WTC11 (cell line): ENCODE measurements around the gene CAND2. TPM values are rescaled to one million over a fixed set of nuclear protein-coding genes. Genes with fewer than 3 reads are reported as not detected.
"Not testable (repeated sequence)": the region's sequence is repeated elsewhere in the genome, so short reads cannot be mapped to it uniquely, and the experiment has no call there.

Experiments used
- ATAC-seq: fragments of 200-7000 bp; cut with Tn5 transposase; 2 replicates; pipeline ENCODE4 v1.10.0; 2021; ENCODE audit warnings: mild to moderate bottlenecking, moderate library complexity
- CTCF ChIA-PET: fragments of 300-600 bp; sonication (Branson Sonifier 250); formaldehyde crosslinking; loops from one replicate; lab custom pipeline; 2021; ENCODE audit warnings: antibody characterized with exemption; lab: Charles Lee
- POLR2A ChIA-PET: fragments of 350-600 bp; sonication (Branson Sonifier 250); formaldehyde crosslinking; loops from one replicate; lab custom pipeline; 2021; ENCODE audit warnings: antibody characterized with exemption; lab: Charles Lee
- DNase-seq: peaks from one replicate; pipeline ENCODE4 v3.0.0; 2021; ENCODE audit warnings: low spot score
- H3K27ac Mint-ChIP-seq: 2 replicates; pipeline ENCODE4 v1.8.0; 2021; ENCODE audit warnings: mixed read lengths
- H3K27me3 Mint-ChIP-seq: 2 replicates; pipeline ENCODE4 v1.8.0; 2021; ENCODE audit warnings: low read depth, mild to moderate bottlenecking, moderate library complexity, mixed read lengths
- H3K36me3 Mint-ChIP-seq: 2 replicates; pipeline ENCODE4 v1.8.0; 2021; ENCODE audit warnings: mixed read lengths
- H3K4me1 Mint-ChIP-seq: 2 replicates; pipeline ENCODE4 v1.8.0; 2022; ENCODE audit warnings: mixed read lengths
- H3K4me3 Mint-ChIP-seq: 2 replicates; pipeline ENCODE4 v1.8.0; 2021; ENCODE audit warnings: mild to moderate bottlenecking, moderate library complexity, mixed read lengths
- H3K9me3 Mint-ChIP-seq: 2 replicates; pipeline ENCODE4 v1.8.0; 2021; ENCODE audit warnings: mixed read lengths
- CREM ChIP-seq: sonication (generic); formaldehyde crosslinking; IDR thresholded peaks from 2 replicates; pipeline ENCODE4 v1.8.1; 2022; ENCODE audit warnings: mild to moderate bottlenecking, missing genetic modification reagents, moderate library complexity
- CTCF ChIP-seq: fragments of 200-600 bp; IDR thresholded peaks from 2 replicates; pipeline ENCODE4 v1.8.0; 2022; ENCODE audit warnings: antibody characterized with exemption
- STAT6 ChIP-seq: sonication (generic); formaldehyde crosslinking; conservative IDR thresholded peaks from 2 replicates; pipeline ENCODE4 v1.8.1; 2023; ENCODE audit warnings: mild to moderate bottlenecking, low read depth, missing genetic modification reagents, moderate library complexity
- ZMAT4 ChIP-seq: fragments of 250-450 bp; sonication (Bioruptor Pico); IDR thresholded peaks from 2 replicates; pipeline ENCODE4 v1.9.0; 2021; ENCODE audit warnings: mild to moderate bottlenecking
- ZNF138 ChIP-seq: sonication (generic); formaldehyde crosslinking; conservative IDR thresholded peaks from 2 replicates; pipeline ENCODE4 v1.8.1; 2022; ENCODE audit warnings: mild to moderate bottlenecking, moderate library complexity, missing genetic modification reagents
- ZNF532 ChIP-seq: fragments of 250-450 bp; sonication (Bioruptor Pico); IDR thresholded peaks from 2 replicates; pipeline ENCODE4 v1.9.0; 2021; ENCODE audit warnings: mild to moderate bottlenecking, borderline replicate concordance
- total RNA-seq: library from RNA; stranded (reverse); gene quantifications from 3 replicates; pipeline ENCODE4 v1.2.3, GENCODE V29; 2021

The CAND2 gene
- total RNA-seq, 1 experiment from 2014 or later = 15.4 TPM

- Mint-ChIP-seq H3K9me3 (peaks cover 6% of the 10 kb centered on the region), H3K27me3 (no peaks in the 10 kb centered on the region; the same call in none of the 2 replicates)
- TF ChIP-seq ZMAT4 (no peak), ZNF532 (CRISPR knock-in tag) (no peak)
- TF ChIP-seq, all 79 proteins: peak for 0
- peaks cover 22% of the 10 kb centered on the region for H3K4me1 Mint-ChIP-seq
- POLR2A ChIA-PET = no interaction called here
- H3K36me3 Mint-ChIP-seq = no peaks in the 10 kb centered on the region
- DNase-seq (no peak), ATAC-seq (no peak)
- CTCF ChIA-PET = interaction anchor here (0.6 to 1.0 kb wide), 2 partner anchors 25 to 71 kb away, joined by 3 to 5 read pairs; no protein-coding TSS in a partner anchor
- no peak overlapping the region for H3K4me3 Mint-ChIP-seq
- no peak overlapping the region; the same call in 1 of the 2 replicates for H3K27ac Mint-ChIP-seq
Measured at GRCh38 chr3:12785096-12785495, 11.4 kb upstream of the CAND2 start.

GRCh38 chr3:12787346-12787745 lies 9.1 kb upstream of the CAND2 start:
- not testable (repeated sequence) for H3K9me3 Mint-ChIP-seq, H3K27me3 Mint-ChIP-seq, H3K4me3 Mint-ChIP-seq, H3K27ac Mint-ChIP-seq, H3K36me3 Mint-ChIP-seq
- TF ChIP-seq CTCF = peak; percentile 15; the same call in 1 of the 2 replicates
- DNase-seq = peak; percentile 74
- H3K4me1 Mint-ChIP-seq = peaks cover 22% of the 10 kb centered on the region
- ChIA-PET POLR2A (interaction anchor here (0.6 to 0.8 kb wide), 2 partner anchors 9 to 19 kb away, joined by 3 read pairs; partner anchors contain the start of gene CAND2), CTCF (interaction anchor here (0.6 to 3.5 kb wide), 26 partner anchors 9 to 242 kb away, joined by 3 to 47 read pairs (median 5); partner anchors contain the start of genes CAND2, MKRN2OS and RPL32)
- peak; percentile 57; the same call in 1 of the 2 replicates for ATAC-seq

GRCh38 chr3:12787967-12788690 lies 8.4 kb upstream of the CAND2 start:
- POLR2A ChIA-PET = interaction anchor here (0.6 kb wide), 1 partner anchor 8 kb away, joined by 3 read pairs; the partner anchor contains the start of gene CAND2
- H3K36me3 Mint-ChIP-seq, H3K27me3 Mint-ChIP-seq, H3K27ac Mint-ChIP-seq, DNase-seq, H3K4me3 Mint-ChIP-seq, H3K9me3 Mint-ChIP-seq, ATAC-seq: not testable (repeated sequence)
- CTCF ChIA-PET = interaction anchor here (0.5 to 3.5 kb wide), 27 partner anchors 8 to 243 kb away, joined by 3 to 47 read pairs (median 5); partner anchors contain the start of genes CAND2, MKRN2OS and RPL32
- H3K4me1 Mint-ChIP-seq = peaks cover 18% of the 10 kb centered on the region

- CTCF ChIA-PET = interaction anchor here (1.0 to 1.1 kb wide), 2 partner anchors 39 to 85 kb away, joined by 3 read pairs; no protein-coding TSS in a partner anchor
- ATAC-seq = no peak
- no peaks in the 10 kb centered on the region for H3K36me3 Mint-ChIP-seq
- TF ChIP-seq CREM (CRISPR knock-in tag) (no peak), ZMAT4 (no peak)
- TF ChIP-seq, all 79 proteins: peak for 0
- H3K27ac Mint-ChIP-seq = no peak overlapping the region
- H3K4me1 Mint-ChIP-seq = peaks cover 9% of the 10 kb centered on the region
- H3K27me3 Mint-ChIP-seq = no peaks in the 10 kb centered on the region; the same call in none of the 2 replicates
- H3K9me3 Mint-ChIP-seq = no peaks in the 10 kb centered on the region
- H3K4me3 Mint-ChIP-seq = no peak overlapping the region
- DNase-seq = no peak
- POLR2A ChIA-PET = no interaction called here
Measured at GRCh38 chr3:12791430-12791829, 5.0 kb upstream of the CAND2 start.

GRCh38 chr3:12793701-12794100 lies 2.8 kb upstream of the CAND2 start:
- ATAC-seq (no peak), DNase-seq (no peak)
- Mint-ChIP-seq H3K36me3 (no peaks in the 10 kb centered on the region), H3K4me3 (no peak overlapping the region), H3K4me1 (peaks cover 20% of the 10 kb centered on the region), H3K27me3 (no peaks in the 10 kb centered on the region; the same call in 1 of the 2 replicates), H3K9me3 (no peaks in the 10 kb centered on the region), H3K27ac (no peak overlapping the region)
- CTCF ChIA-PET = interaction anchor here (0.6 to 0.7 kb wide), 3 partner anchors 19 to 85 kb away, joined by 3 to 6 read pairs (median 3); no protein-coding TSS in a partner anchor
- POLR2A ChIA-PET = no interaction called here
- TF ChIP-seq ZNF138 (CRISPR knock-in tag) (no peak), ZNF532 (CRISPR knock-in tag) (no peak), STAT6 (CRISPR knock-in tag) (no peak)
